H1 (cell line): ENCODE results near the gene ERICH6.

ENCODE experiments used
- EP300 ChIP-seq, 2 experiments: IDR thresholded peaks; 1 replicate in 1 of 2; 2 replicates in 1 of 2; pipeline ENCODE4 v1.6.1; 2011 to 2012; ENCODE audit warnings: low read depth in 2 of 2, low read length in 2 of 2, mild to moderate bottlenecking in 2 of 2, borderline replicate concordance in 1 of 2, inconsistent platforms in 1 of 2, moderate library complexity in 1 of 2
- FOSL1 ChIP-seq: IDR thresholded peaks from 2 replicates; pipeline ENCODE4 v1.6.1; 2011; ENCODE audit warnings: mild to moderate bottlenecking, low read depth, low read length, moderate library complexity; ENCODE audit not compliant: insufficient read depth
- HDAC6 ChIP-seq: IDR thresholded peaks from one replicate; pipeline ENCODE4 v1.7.1; 2012; ENCODE audit warnings: low read depth, mild to moderate bottlenecking, inconsistent platforms, low read length, moderate library complexity
- POLR2AphosphoS5 ChIP-seq: IDR thresholded peaks from 2 replicates; pipeline ENCODE4 v1.6.1; 2011; ENCODE audit warnings: low read depth, low read length
- YY1 ChIP-seq: IDR thresholded peaks from 2 replicates; pipeline ENCODE4 v1.6.1; 2011; ENCODE audit warnings: low read depth, mild to moderate bottlenecking, low read length
- TF ChIP-seq, protein P1 (sequence below), 3 experiments: IDR thresholded peaks; 1 replicate in 2 of 3; 2 replicates in 1 of 3; pipeline versions ENCODE4 v1.5.1 to v1.6.1; 2011; ENCODE audit warnings: low read length in 3 of 3, mild to moderate bottlenecking in 3 of 3, inconsistent platforms in 2 of 3, low read depth in 1 of 3, moderate library complexity in 1 of 3; ENCODE audit not compliant: insufficient read depth in 1 of 3; ENCODE audit errors: control extremely low read depth in 1 of 3

GRCh38 chr3:150699068-150699639, 4.6 kb downstream of the ERICH6 start:
- TF ChIP-seq FOSL1 (no peak), YY1 (no peak), POLR2AphosphoS5 (no peak), EP300 (IDR thresholded peaks at IDR 0.05; ENCODE audit: borderline replicate concordance in 1 of 2, low read depth in 2 of 2, low read length in 2 of 2) (no peak), HDAC6 (no peak)
- TF ChIP-seq, protein P1, sequence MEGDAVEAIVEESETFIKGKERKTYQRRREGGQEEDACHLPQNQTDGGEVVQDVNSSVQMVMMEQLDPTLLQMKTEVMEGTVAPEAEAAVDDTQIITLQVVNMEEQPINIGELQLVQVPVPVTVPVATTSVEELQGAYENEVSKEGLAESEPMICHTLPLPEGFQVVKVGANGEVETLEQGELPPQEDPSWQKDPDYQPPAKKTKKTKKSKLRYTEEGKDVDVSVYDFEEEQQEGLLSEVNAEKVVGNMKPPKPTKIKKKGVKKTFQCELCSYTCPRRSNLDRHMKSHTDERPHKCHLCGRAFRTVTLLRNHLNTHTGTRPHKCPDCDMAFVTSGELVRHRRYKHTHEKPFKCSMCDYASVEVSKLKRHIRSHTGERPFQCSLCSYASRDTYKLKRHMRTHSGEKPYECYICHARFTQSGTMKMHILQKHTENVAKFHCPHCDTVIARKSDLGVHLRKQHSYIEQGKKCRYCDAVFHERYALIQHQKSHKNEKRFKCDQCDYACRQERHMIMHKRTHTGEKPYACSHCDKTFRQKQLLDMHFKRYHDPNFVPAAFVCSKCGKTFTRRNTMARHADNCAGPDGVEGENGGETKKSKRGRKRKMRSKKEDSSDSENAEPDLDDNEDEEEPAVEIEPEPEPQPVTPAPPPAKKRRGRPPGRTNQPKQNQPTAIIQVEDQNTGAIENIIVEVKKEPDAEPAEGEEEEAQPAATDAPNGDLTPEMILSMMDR (IDR thresholded peaks at IDR 0.05; ENCODE audit: control extremely low read depth in 1 of 3, insufficient read depth in 1 of 3, low read depth in 1 of 3, low read length in 3 of 3): no peak
